ES-I3 (cell line): ENCODE measurements around the gene NUP43.
A peak's percentile ranks its signal among the peaks of the same experiment; 100 is the strongest.
"Not testable (repeated sequence)": the region's sequence is repeated elsewhere in the genome, so short reads cannot be mapped to it uniquely, and the experiment has no call there.

ENCODE experiments used
- H3K36me3 ChIP-seq: 2 replicates; pipeline ENCODE4 v1.6.1; 2013; ENCODE audit warnings: mild to moderate bottlenecking, low read length, control low read depth, moderate library complexity; ENCODE audit not compliant: insufficient read depth
- H3K4me1 ChIP-seq: 2 replicates; pipeline ENCODE4 v1.6.1; 2013; ENCODE audit warnings: mild to moderate bottlenecking, control low read depth, low read length; ENCODE audit not compliant: insufficient read depth
- H3K9ac ChIP-seq: 2 replicates; pipeline ENCODE4 v1.6.1; 2013; ENCODE audit warnings: low read depth, mild to moderate bottlenecking, low read length, moderate library complexity
- H3K9me3 ChIP-seq: 2 replicates; pipeline ENCODE4 v1.6.1; 2013; ENCODE audit warnings: mild to moderate bottlenecking, low read length, moderate library complexity; ENCODE audit not compliant: control insufficient read depth, insufficient read depth

Gene NUP43

GRCh38 chr6:149754548-149754947, 8.2 kb upstream of the NUP43 start:
- Histone ChIP-seq H3K4me1 (no peaks in the 10 kb centered on the region; the same call in 1 of the 2 replicates), H3K9ac (no peak overlapping the region)

GRCh38 chr6:149753374-149753637, 7.0 kb upstream of the NUP43 start:
- H3K9ac ChIP-seq, H3K9me3 ChIP-seq, H3K36me3 ChIP-seq, H3K4me1 ChIP-seq: not testable (repeated sequence)

More at GRCh38 chr6:149754548-149754947, 8.2 kb upstream of the NUP43 start:
- H3K36me3 ChIP-seq: no peaks in the 10 kb centered on the region
- H3K9me3 ChIP-seq: no peaks in the 10 kb centered on the region

GRCh38 chr6:149752600-149753373, 6.5 kb upstream of the NUP43 start:
- H3K9ac ChIP-seq: no peak overlapping the region
- no peaks in the 10 kb centered on the region for H3K36me3 ChIP-seq
- H3K9me3 ChIP-seq: no peaks in the 10 kb centered on the region
- no peaks in the 10 kb centered on the region; the same call in 1 of the 2 replicates for H3K4me1 ChIP-seq

- H3K4me1 ChIP-seq, H3K9ac ChIP-seq, H3K36me3 ChIP-seq, H3K9me3 ChIP-seq: not testable (repeated sequence)
These were observed 5.6 kb upstream of the NUP43 start for GRCh38 chr6:149751920-149752319.

GRCh38 chr6:149751239-149751638, 4.9 kb upstream of the NUP43 start:
- peak overlapping the region; percentile 99; the same call in 1 of the 2 replicates for H3K9ac ChIP-seq

GRCh38 chr6:149750136-149750609, 3.8 kb upstream of the NUP43 start:
- Histone ChIP-seq H3K36me3 (no peaks in the 10 kb centered on the region), H3K4me1 (no peaks in the 10 kb centered on the region), H3K9ac (peak overlapping the region; percentile 99), H3K9me3 (no peaks in the 10 kb centered on the region)

More at GRCh38 chr6:149751239-149751638, 4.9 kb upstream of the NUP43 start:
- no peaks in the 10 kb centered on the region for H3K36me3 ChIP-seq
- no peaks in the 10 kb centered on the region for H3K9me3 ChIP-seq
- H3K4me1 ChIP-seq: no peaks in the 10 kb centered on the region; the same call in 1 of the 2 replicates

- Histone ChIP-seq H3K9me3 (no peaks in the 10 kb centered on the region), H3K4me1 (no peaks in the 10 kb centered on the region), H3K36me3 (no peaks in the 10 kb centered on the region), H3K9ac (peak within 1 kb of the TSS; percentile 99)
These were observed 3.3 kb upstream of the NUP43 start, which contains the start of gene PCMT1 for GRCh38 chr6:149749594-149750135. PCMT1 (plus strand) TSS chr6:149749741; CDS start chr6:149749902, 161 bp downstream.

GRCh38 chr6:149749082-149749593, 2.8 kb upstream of the NUP43 start:
- H3K9me3 ChIP-seq, H3K4me1 ChIP-seq, H3K36me3 ChIP-seq: not testable (repeated sequence)
- peak overlapping the region; percentile 99 for H3K9ac ChIP-seq

GRCh38 chr6:149745252-149745651, 1.1 kb downstream of the NUP43 start:
- H3K4me1 ChIP-seq, H3K9me3 ChIP-seq: not testable (repeated sequence)
- H3K36me3 ChIP-seq: peaks cover 10% of the 10 kb centered on the region
- H3K9ac ChIP-seq: peak overlapping the region; percentile 68; the same call in 1 of the 2 replicates

- no peak overlapping the region for H3K9ac ChIP-seq
- H3K9me3 ChIP-seq: no peaks in the 10 kb centered on the region
- H3K4me1 ChIP-seq: no peaks in the 10 kb centered on the region
- H3K36me3 ChIP-seq: peaks cover 24% of the 10 kb centered on the region
These were observed 11.4 kb downstream of the NUP43 start for GRCh38 chr6:149734915-149735314.

- Histone ChIP-seq H3K9me3 (no peaks in the 10 kb centered on the region), H3K4me1 (no peaks in the 10 kb centered on the region), H3K36me3 (peaks cover 24% of the 10 kb centered on the region), H3K9ac (no peak overlapping the region)
These were observed 13.1 kb downstream of the NUP43 start for GRCh38 chr6:149733089-149733720.

GRCh38 chr6:149729824-149730223, 16.5 kb downstream of the NUP43 start:
- no peaks in the 10 kb centered on the region for H3K9me3 ChIP-seq
- H3K36me3 ChIP-seq: peaks cover 11% of the 10 kb centered on the region
- H3K9ac ChIP-seq: no peak overlapping the region
- H3K4me1 ChIP-seq: no peaks in the 10 kb centered on the region

GRCh38 chr6:149728499-149729234, 17.7 kb downstream of the NUP43 start:
- no peaks in the 10 kb centered on the region for H3K4me1 ChIP-seq
- H3K9ac ChIP-seq: no peak overlapping the region
- no peaks in the 10 kb centered on the region for H3K9me3 ChIP-seq
- peaks cover 8% of the 10 kb centered on the region for H3K36me3 ChIP-seq

- H3K36me3 ChIP-seq: peaks cover 4% of the 10 kb centered on the region
- no peaks in the 10 kb centered on the region for H3K9me3 ChIP-seq
- H3K9ac ChIP-seq: no peak overlapping the region
- H3K4me1 ChIP-seq: no peaks in the 10 kb centered on the region
These were observed 18.4 kb downstream of the NUP43 start for GRCh38 chr6:149727793-149728498.
